Fibroblast of villous mesenchyme (primary cell): ENCODE results near the gene PYGB. TPM values are rescaled to one million over a fixed set of nuclear protein-coding genes. Genes with fewer than 3 reads are reported as not detected.

Experiments used
- DNase-seq: peaks from one replicate; pipeline ENCODE4 v3.0.0-alpha.2; 2010; ENCODE audit warnings: low read depth
- H3K4me3 ChIP-seq: 2 replicates; pipeline ENCODE4 v1.5.1; 2011; ENCODE audit warnings: low read depth, mild to moderate bottlenecking, low read length
- small RNA-seq: library from RNA; depleted of rRNA; stranded (forward); fragments of <200 nt; gene quantifications from one replicate; pipeline ENCODE3, GENCODE V24; 2012
- total RNA-seq: library from RNA; depleted of rRNA; stranded (reverse); fragments of >200 nt; gene quantifications from 2 replicates; pipeline ENCODE4 v1.2.3, GENCODE V29; 2012
- TF ChIP-seq, protein P1 (sequence below): IDR thresholded peaks from 2 replicates; pipeline ENCODE4 v1.5.1; 2012; ENCODE audit warnings: low read depth, mild to moderate bottlenecking, low read length; ENCODE audit not compliant: insufficient read depth

PYGB gene
- total RNA-seq, 1 donor: 110 TPM

DNA sequence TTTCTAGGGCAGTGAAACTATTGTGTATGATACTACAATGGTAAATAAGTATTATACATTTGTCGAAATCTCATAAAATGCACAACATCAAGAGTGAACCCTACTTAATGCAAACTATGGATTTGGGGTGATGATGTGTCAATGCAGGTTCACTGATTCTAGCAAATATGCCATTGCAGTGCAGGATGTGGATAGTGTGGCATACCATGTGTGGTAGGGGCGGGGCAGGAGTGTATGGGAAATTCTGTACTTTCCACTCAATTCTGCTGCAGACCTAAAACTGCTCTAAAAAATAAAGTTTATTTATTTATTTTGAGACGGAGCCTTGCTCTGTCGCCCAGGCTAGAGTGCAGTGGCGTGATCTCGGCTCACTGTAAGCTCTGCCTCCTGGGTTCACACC is 98.5 kb downstream of the PYGB start:
- TF ChIP-seq, protein P1, sequence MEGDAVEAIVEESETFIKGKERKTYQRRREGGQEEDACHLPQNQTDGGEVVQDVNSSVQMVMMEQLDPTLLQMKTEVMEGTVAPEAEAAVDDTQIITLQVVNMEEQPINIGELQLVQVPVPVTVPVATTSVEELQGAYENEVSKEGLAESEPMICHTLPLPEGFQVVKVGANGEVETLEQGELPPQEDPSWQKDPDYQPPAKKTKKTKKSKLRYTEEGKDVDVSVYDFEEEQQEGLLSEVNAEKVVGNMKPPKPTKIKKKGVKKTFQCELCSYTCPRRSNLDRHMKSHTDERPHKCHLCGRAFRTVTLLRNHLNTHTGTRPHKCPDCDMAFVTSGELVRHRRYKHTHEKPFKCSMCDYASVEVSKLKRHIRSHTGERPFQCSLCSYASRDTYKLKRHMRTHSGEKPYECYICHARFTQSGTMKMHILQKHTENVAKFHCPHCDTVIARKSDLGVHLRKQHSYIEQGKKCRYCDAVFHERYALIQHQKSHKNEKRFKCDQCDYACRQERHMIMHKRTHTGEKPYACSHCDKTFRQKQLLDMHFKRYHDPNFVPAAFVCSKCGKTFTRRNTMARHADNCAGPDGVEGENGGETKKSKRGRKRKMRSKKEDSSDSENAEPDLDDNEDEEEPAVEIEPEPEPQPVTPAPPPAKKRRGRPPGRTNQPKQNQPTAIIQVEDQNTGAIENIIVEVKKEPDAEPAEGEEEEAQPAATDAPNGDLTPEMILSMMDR: no peak
- no peak overlapping the region for H3K4me3 ChIP-seq
- no peak for DNase-seq

Small RNA genes lying within 50 kb of the gene (small RNA-seq; reads per million reads assigned to genes)
- gene AL035252.4 (not detected), gene AL121772.2 (not detected), gene RF00019 (not detected)

Other genes with a start within 250 kb of the PYGB start
- gene ACSS1, start 189.9 kb upstream of the PYGB start, total RNA-seq: 1.6 and 3.5 TPM in 2 replicates
- gene VSX1, start 165.9 kb upstream of the PYGB start, total RNA-seq: not detected in 2 replicates
- gene ENTPD6, start 52.4 kb upstream of the PYGB start, total RNA-seq: 37.7 and 38.4 TPM in 2 replicates
- gene ABHD12, start 142.8 kb downstream of the PYGB start, total RNA-seq: 38.4 and 39.3 TPM in 2 replicates
- gene GINS1, start 159.6 kb downstream of the PYGB start, total RNA-seq: 7.4 and 13.8 TPM in 2 replicates